Measurements from ENCODE around the gene UBAP1L. TPM values are rescaled to one million over a fixed set of nuclear protein-coding genes. Genes with fewer than 3 reads are reported as not detected.
"Not testable (repeated sequence)": the region's sequence is repeated elsewhere in the genome, so short reads cannot be mapped to it uniquely, and the experiment has no call there.

UBAP1L gene
- total RNA-seq, 1 donor from 2014 or later: 2.7 TPM

GRCh38 chr15:65062726-65063125 lies 52.3 kb downstream of the UBAP1L start:
- DNase-seq: no peak

- DNase-seq: no peak
These were observed 52.9 kb downstream of the UBAP1L start for GRCh38 chr15:65062061-65062460.

GRCh38 chr15:65060641-65061397 lies 54.2 kb downstream of the UBAP1L start:
- DNase-seq: no peak

- no peak for DNase-seq
These were observed 54.9 kb downstream of the UBAP1L start for GRCh38 chr15:65059931-65060596.

- DNase-seq: no peak
These were observed 55.6 kb downstream of the UBAP1L start for GRCh38 chr15:65059369-65059750.

GRCh38 chr15:65058394-65059368 lies 56.3 kb downstream of the UBAP1L start:
- no peak for DNase-seq

GRCh38 chr15:65057549-65057940 lies 57.5 kb downstream of the UBAP1L start:
- DNase-seq: no peak

- no peak for DNase-seq
These were observed 58.0 kb downstream of the UBAP1L start for GRCh38 chr15:65056868-65057548.

- DNase-seq: no peak
These were observed 58.9 kb downstream of the UBAP1L start for GRCh38 chr15:65056106-65056505.

- DNase-seq: no peak
These were observed 59.7 kb downstream of the UBAP1L start for GRCh38 chr15:65055201-65055870.

- DNase-seq: peak; percentile 83
These were observed 60.4 kb downstream of the UBAP1L start for GRCh38 chr15:65054333-65055200.

- DNase-seq: no peak
These were observed 62.0 kb downstream of the UBAP1L start for GRCh38 chr15:65052956-65053355.

GRCh38 chr15:65051266-65051665 lies 63.7 kb downstream of the UBAP1L start:
- DNase-seq: no peak

- no peak for DNase-seq
These were observed 64.7 kb downstream of the UBAP1L start for GRCh38 chr15:65050270-65050669.

- DNase-seq: peak; percentile 96
These were observed 65.6 kb downstream of the UBAP1L start for GRCh38 chr15:65049418-65049840.

GRCh38 chr15:65048241-65048640 lies 66.8 kb downstream of the UBAP1L start:
- no peak for DNase-seq

GRCh38 chr15:65044724-65045481 lies 70.1 kb downstream of the UBAP1L start, which contains the start of gene SLC51B:
TSS of gene SLC51B (plus strand) at chr15:65045387. CDS start at chr15:65050005, 4,618 bp downstream.
- DNase-seq: no peak

- DNase-seq: not testable (repeated sequence)
These were observed 70.8 kb downstream of the UBAP1L start for GRCh38 chr15:65044218-65044617.

- peak; percentile 55 for DNase-seq
These were observed 72.1 kb downstream of the UBAP1L start for GRCh38 chr15:65042776-65043327.

Measured in dermis blood vessel endothelial cell (primary cell).